Amniotic epithelial cell (primary cell): ENCODE data around the gene FRYL.
A peak's percentile ranks its signal among the peaks of the same experiment; 100 is the strongest.
"Not testable (repeated sequence)": the region's sequence is repeated elsewhere in the genome, so short reads cannot be mapped to it uniquely, and the experiment has no call there.

Experiments
- DNase-seq: peaks from one replicate; pipeline ENCODE4 v3.0.0-alpha.2; 2010; ENCODE audit warnings: low read depth

Gene FRYL

GRCh38 chr4:48661391-48661790, 118.7 kb downstream of the FRYL start:
- DNase-seq: no peak

- DNase-seq: no peak
These were observed 119.7 kb downstream of the FRYL start for GRCh38 chr4:48660347-48660746.

DNA sequence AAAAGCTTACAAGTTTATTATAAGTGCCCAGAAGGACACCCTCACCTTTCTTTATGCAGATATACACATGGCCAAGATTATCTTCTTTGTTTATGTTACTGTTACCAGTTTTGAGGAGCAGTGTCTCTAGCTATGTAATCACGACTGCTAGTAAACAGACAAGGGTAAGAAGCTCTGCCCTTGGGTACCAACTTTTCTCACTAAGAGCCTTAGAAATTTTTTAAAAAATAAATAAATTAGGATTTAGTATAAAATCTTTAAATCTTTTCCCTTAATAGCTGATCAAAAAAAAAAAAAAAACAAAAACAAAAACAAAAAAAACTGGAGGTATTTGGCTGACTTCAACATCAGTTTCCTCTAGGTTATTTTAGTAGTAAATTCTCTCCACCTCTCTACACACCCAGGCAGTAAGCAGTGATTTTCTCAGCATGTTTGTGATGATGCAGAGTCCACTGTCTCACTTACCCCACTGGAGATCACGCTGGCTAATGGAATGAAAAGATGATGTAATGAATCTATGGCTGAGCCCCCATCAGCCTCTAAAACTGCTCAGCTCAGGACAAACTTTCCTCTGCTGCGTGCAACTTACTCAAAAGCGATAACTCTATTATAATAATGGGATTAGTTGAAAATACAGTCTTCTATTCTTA, 125.9 kb downstream of the FRYL start:
- DNase-seq: peak; percentile 28

DNA sequence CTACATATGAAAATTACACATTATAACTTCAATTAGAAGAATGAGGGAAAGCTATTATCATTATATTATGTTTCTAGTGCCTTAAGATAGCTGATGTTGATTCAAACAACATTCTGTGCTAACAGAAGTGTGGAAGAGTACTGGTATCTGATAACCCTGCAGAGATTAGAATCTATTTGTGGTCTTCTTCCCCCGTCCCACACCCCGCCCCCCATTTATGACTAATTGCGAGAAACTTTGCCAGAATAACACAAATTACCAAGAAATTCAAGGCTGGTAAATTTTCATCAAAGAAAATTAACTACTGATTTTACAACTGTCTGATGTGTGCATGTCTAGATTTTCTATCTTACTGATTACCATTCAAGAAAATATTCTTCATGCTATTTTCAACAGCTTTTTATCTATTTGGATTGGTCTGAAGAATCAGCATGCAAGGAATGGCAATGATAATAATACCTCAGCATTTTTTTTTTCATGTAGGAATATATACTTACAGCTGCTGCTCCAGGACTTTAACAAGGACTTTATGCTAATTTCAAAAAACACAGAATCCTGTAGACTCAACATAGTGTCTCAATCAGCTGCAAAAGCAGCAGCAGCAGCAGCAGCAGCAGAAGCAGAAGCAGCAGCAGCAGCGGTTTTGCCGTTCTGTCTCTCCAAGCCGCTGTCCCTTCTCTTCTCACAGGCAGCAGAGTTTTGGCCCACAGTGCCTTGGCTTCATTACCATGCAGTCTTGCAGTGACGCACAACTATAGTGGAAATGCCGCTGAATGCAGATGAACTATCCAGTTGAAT, 126.7 kb downstream of the FRYL start:
- peak; percentile 57 for DNase-seq

- DNase-seq: no peak
These were observed 128.2 kb downstream of the FRYL start for GRCh38 chr4:48651914-48652313.

GRCh38 chr4:48649505-48649904, 130.6 kb downstream of the FRYL start:
- DNase-seq: no peak

- DNase-seq: no peak
These were observed 134.8 kb downstream of the FRYL start for GRCh38 chr4:48645225-48645794.

DNA sequence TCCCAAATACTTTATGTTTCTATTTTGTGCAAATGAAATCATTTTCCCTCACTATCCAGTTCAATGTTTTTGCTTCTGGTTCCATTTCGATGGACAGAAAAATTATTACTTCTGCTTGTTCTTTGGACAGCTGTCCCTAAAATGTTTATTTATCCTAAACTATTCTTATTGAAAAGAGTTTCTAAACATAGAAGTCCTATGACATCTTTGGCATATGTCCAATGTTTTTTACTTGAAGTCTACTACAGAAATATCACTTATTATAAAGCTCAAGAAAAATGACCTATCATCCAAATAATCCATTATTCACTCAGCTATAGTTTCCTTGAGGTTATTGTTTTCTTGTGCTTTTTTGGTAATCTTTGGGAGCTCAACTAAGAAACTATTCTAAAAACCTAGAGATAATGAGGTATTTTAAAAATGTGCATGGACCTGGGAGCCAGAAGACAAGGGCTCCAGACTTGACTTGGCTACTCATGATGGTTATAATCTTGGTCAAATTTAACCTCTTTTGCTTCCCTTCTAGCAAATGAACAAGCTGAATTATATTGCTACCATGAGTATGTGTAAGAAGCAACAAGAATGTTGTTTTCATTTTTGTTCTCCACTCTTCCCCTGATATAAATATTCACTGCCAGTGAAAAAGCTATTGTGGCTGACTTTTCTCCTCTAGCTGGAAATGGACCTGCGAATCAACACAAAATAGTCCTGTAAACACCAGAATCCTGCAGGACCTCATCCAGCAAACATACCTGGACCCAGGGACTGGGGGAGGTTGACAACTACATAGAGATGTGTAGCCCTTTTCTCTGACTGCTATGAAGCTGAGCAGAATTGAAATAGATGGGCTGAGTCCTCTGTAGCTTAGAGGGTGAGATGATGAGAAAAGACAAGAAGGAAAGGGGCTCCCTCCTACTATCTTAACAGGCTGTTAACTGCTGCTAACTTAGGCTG, 137.4 kb downstream of the FRYL start:
- DNase-seq: no peak

DNA sequence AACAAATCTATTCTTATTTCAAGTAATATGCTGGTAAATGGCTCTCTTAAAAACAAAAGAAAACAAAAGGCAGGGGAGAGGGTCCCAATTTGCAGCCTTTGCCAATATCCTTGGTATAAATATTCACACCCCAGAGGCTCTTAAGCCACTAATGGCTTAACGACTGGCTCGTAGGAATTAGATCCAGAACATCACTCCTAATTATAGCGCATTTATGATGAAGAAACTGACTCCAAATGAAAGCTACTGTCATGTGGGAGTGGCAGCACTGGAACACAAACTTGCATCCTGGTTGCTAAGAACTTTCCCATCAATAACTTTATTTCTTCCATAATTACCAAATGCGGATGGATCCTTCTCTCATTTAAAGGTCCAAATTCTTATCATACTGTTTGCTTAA, 138.7 kb downstream of the FRYL start:
- DNase-seq: no peak

- no peak for DNase-seq
These were observed 139.4 kb downstream of the FRYL start for GRCh38 chr4:48640699-48641098.

- DNase-seq: no peak
These were observed 139.9 kb downstream of the FRYL start for GRCh38 chr4:48640225-48640624.

GRCh38 chr4:48639807-48640206, 140.3 kb downstream of the FRYL start:
- DNase-seq: no peak

GRCh38 chr4:48638586-48638985, 141.5 kb downstream of the FRYL start:
- not testable (repeated sequence) for DNase-seq

- peak; percentile 23 for DNase-seq
These were observed 143.2 kb downstream of the FRYL start for GRCh38 chr4:48636911-48637310.

GRCh38 chr4:48635980-48636379, 144.1 kb downstream of the FRYL start:
- no peak for DNase-seq

DNA sequence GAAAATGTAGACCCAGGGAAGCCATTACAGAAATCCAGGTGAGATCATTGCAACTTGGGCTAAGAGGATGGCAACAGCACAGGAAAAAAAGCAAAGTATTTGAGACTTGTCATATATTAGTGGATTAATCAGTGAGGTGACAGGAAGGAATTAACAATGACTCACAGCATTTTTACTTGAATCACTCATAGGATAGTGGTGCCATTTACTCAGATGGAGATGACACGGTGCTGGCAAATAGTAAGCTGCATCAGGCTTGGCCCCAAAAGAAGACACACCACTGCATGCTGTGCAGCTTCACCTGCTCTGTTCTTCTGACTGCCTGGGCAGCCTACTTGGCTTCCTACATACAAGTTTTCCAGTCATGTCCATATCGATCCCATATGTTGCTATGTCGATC, 144.8 kb downstream of the FRYL start:
- DNase-seq: peak; percentile 49

DNA sequence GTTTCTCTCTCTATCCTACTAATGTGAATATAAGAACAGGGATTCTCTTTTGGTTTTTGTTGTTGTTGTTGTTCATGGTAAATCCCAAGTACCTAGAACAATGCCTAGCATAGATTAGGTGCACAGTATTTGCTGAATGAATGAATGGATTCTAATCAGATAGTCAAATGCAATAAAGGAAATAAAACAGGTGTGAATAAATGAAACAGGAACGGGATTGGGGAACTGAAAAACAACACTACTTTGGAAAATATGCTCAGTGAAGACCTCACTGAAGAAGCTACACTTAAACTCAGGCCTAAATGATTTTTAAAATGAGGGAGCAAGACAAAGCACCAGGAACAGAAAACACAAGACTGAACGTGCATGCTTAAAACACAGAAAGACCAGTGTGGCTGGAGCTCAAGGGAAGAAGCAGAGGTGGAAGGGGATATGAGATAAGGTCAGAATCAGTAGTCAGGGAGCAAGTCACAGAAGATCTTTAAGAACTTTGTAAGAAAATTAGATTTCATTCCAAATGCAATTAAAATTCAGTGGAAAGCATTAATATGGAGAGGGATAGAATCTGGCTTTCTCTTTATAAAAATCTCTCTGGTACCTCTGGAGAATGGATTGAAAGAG, 145.3 kb downstream of the FRYL start:
- DNase-seq: no peak

DNA sequence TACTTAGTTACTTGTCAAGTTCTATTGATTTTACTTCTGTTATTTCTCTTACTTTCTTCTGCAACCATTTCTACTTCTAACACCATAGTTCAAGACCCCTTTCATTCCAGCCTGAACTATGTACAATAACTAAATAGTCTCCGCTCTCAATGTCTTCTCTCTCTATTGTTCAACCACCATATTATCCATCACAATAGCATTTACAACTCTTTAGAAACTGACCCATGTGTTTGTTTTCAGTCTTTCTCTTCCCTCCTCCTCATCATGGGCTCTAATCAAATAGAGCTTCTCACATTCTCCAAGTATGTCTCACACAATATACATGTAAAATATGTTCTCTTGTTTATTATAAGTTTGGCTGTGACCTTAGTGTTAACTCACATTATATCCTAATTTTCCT, 146.4 kb downstream of the FRYL start:
- no peak for DNase-seq

DNA sequence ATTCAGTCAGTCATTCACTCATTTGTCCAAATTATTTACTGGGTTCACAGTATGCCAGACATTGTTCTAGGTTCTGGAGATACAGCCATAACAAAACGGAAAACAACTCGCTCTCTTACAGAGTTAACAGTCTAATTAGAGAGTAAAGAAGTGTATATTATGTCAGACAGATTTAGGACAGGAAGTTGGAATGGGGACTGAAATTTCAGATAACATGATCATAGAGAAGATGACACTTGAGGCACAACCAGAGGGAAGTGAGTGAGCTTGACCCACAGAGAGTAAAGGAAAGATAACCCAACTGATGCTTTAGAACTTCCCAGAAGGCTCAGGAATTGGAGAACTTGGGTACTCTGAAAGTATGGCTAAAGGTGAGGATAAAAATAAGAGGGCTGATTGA, 150.6 kb downstream of the FRYL start:
- DNase-seq: no peak

DNA sequence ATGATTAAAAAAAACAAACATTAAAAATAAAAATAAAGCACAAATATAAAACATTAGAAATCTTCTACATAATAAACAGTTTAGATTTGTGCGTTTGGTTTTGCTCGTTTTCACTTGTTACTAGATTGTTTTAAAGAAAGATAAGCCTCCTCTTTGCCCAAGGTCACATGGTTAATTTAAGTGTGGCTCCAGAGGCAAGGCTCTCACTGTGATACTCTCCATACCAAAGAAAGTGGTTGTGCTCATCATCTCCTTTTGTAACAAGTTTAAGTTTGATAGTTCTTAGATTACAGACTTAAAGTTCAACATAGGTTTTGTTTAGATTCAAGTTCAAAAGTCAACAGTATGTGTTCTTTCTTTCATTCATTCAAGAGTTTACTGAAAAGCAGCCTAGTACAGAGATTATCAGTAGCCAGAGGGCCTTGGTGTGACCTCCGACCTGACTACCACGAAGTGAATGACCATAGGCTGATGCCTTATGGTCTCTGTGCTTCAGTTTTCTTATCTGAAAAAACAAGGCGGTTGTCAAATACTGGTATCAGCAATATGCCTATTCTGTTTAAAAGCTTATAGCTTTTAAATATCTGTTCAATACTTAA, 156.8 kb downstream of the FRYL start:
- no peak for DNase-seq

DNA sequence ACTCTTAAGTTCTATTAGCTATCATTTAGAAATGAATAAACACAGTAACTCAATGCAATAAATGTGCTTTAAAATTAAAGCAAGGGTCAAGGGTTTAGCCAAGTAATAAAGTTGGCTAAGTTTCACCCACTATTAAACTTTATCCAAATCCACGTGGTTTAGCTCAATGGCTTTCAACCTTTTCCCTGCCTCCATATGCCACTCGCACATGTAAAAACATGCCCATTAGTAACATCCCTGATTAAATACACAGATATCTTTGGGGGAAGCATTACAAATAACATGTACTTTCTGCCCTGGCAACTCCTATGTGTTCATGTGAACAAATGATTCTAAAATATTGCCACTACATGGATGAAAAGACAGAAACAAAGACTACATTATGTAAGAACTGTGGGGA, 159.2 kb downstream of the FRYL start:
- DNase-seq: no peak
